Breast epithelium (tissue), 3 donors: ENCODE data around the gene SLC25A41.

ENCODE experiments used
- POLR2A ChIP-seq: fragments of 450-650 bp; IDR thresholded peaks from one replicate; pipeline ENCODE4 v1.6.1; 2016; ENCODE audit warnings: antibody characterized with exemption, mild to moderate bottlenecking, moderate library complexity
- TF ChIP-seq, protein P1 (sequence below), 3 donors: fragments of 450-650 bp; IDR thresholded peaks; one replicate each; pipeline ENCODE4 v1.5.1; 2016 to 2017; ENCODE audit warnings: antibody characterized with exemption in 3 of 3, mild to moderate bottlenecking in 3 of 3, moderate library complexity in 3 of 3

DNA sequence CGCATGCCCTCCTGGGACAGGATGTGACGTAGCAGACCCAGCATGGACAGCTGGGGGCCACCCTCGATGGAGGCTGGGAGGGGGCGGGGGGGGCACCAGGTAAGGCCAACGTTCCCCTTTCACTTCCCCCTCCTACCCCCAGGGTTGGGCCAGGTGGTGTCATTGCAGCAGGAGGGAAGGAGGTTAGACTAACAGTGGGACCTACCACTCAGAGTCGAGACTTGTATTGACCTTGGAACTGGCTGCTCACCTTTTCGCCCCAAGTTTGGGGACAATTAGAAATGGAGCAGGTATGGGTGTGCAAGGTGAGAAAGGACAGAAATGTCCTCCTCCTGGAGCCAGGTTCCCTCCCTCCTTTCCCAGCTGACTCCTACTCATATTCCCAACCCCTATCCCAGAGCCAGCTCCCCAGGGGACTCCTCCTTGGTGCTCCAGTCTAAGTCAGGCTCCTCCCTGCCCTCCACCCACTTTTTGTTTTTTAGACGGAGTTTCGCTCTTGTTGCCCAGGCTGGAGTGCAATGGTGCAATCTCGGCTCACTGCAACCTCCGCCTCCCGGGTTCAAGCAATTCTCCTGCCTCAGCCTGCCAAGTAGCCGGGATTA, 8.6 kb upstream of the SLC25A41 start:
- TF ChIP-seq, protein P1, sequence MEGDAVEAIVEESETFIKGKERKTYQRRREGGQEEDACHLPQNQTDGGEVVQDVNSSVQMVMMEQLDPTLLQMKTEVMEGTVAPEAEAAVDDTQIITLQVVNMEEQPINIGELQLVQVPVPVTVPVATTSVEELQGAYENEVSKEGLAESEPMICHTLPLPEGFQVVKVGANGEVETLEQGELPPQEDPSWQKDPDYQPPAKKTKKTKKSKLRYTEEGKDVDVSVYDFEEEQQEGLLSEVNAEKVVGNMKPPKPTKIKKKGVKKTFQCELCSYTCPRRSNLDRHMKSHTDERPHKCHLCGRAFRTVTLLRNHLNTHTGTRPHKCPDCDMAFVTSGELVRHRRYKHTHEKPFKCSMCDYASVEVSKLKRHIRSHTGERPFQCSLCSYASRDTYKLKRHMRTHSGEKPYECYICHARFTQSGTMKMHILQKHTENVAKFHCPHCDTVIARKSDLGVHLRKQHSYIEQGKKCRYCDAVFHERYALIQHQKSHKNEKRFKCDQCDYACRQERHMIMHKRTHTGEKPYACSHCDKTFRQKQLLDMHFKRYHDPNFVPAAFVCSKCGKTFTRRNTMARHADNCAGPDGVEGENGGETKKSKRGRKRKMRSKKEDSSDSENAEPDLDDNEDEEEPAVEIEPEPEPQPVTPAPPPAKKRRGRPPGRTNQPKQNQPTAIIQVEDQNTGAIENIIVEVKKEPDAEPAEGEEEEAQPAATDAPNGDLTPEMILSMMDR (IDR thresholded peaks at IDR 0.05): no peak
- no peak for TF ChIP-seq POLR2A
